GM12891 (cell line): ENCODE results near the gene KAZN.

Experiments
- POLR2A ChIP-seq: IDR thresholded peaks from 2 replicates; pipeline ENCODE4 v1.6.1; 2011; ENCODE audit warnings: low read depth, low read length, control low read depth
- POLR2AphosphoS5 ChIP-seq: IDR thresholded peaks from 2 replicates; pipeline ENCODE4 v1.6.1; 2011; ENCODE audit warnings: low read depth, low read length, control low read depth

GRCh38 chr1:14617791-14618190 is 19.3 kb downstream of the KAZN start:
- no peak for TF ChIP-seq POLR2A
- no peak for TF ChIP-seq POLR2AphosphoS5
